ENCODE data around the gene CDK8. TPM values are rescaled to one million over a fixed set of nuclear protein-coding genes. Genes with fewer than 3 reads are reported as not detected.

Gene CDK8
- total RNA-seq, 1 experiment from 2014 or later, result 14.5 TPM

GRCh38 chr13:26448032-26448431 is 194.1 kb downstream of the CDK8 start:
- no peak for ATAC-seq
- Histone ChIP-seq H3K27me3 (ENCODE audit: low read length) (0 out of 2 replicates have a peak, but pooled peaks cover 10% of the 10 kb centered on the region), H3K9me3 (ENCODE audit: low read length) (no peaks in the 10 kb centered on the region), H3K36me3 (ENCODE audit: low read depth, low read length) (no peaks in the 10 kb centered on the region), H3K4me1 (ENCODE audit: insufficient read depth, low read length) (no peaks in the 10 kb centered on the region), H3F3A (ENCODE audit: low read length, unreplicated experiment) (no peaks in the 10 kb centered on the region), H4K20me1 (ENCODE audit: low read length) (no peaks in the 10 kb centered on the region), H3K27ac (ENCODE audit: low read length) (no peak overlapping the region), H2AFZ (ENCODE audit: low read length) (no peak overlapping the region), H3K4me3 (ENCODE audit: low read length) (no peak overlapping the region), H3K4me2 (ENCODE audit: low read length) (no peak overlapping the region), H3K9ac (ENCODE audit: low read length) (no peak overlapping the region), H3K79me2 (ENCODE audit: low read length) (no peaks in the 10 kb centered on the region), H3K9me2 (replicated peaks; ENCODE audit: low read length) (no peaks in the 10 kb centered on the region)
- no peak for TF ChIP-seq EZH2phosphoT487 (IDR thresholded peaks at IDR 0.05; ENCODE audit: borderline replicate concordance, low read length)
- no peak for DNase-seq
- BruUV-seq (replicated peaks), result no TSS peak
- CTCF ChIA-PET, result no interaction called here
- POLR2A ChIA-PET (ENCODE audit: unreplicated experiment), result no interaction called here
- intact Hi-C loops (cut with micrococcal nuclease), result no loop called here

GRCh38 chr13:26449063-26449848 is 195.3 kb downstream of the CDK8 start:
- ChIA-PET POLR2A (ENCODE audit: unreplicated experiment) (no interaction called here), CTCF (no interaction called here)
- no peaks in the 10 kb centered on the region for H3K79me2 ChIP-seq (ENCODE audit: low read length)
- H3K9me3 ChIP-seq (ENCODE audit: low read length), result no peaks in the 10 kb centered on the region
- BruUV-seq (replicated peaks), result no TSS peak
- intact Hi-C loops (cut with micrococcal nuclease), result no loop called here
- H2AFZ ChIP-seq (ENCODE audit: low read length), result no peak overlapping the region
- peak; percentile 29; the same call in 1 of the 2 replicates for ATAC-seq
- H3K4me2 ChIP-seq (ENCODE audit: low read length), result no peak overlapping the region
- DNase-seq, result peak; percentile 18
- H3K4me3 ChIP-seq (ENCODE audit: low read length), result no peak overlapping the region
- H3K27ac ChIP-seq (ENCODE audit: low read length), result no peak overlapping the region
- 0 out of 2 replicates have a peak, but pooled peaks cover 10% of the 10 kb centered on the region for H3K27me3 ChIP-seq (ENCODE audit: low read length)
- H4K20me1 ChIP-seq (ENCODE audit: low read length), result no peaks in the 10 kb centered on the region
- no peaks in the 10 kb centered on the region for H3K4me1 ChIP-seq (ENCODE audit: insufficient read depth, low read length)
- H3K9me2 ChIP-seq (replicated peaks; ENCODE audit: low read length), result no peaks in the 10 kb centered on the region
- H3K9ac ChIP-seq (ENCODE audit: low read length), result no peak overlapping the region
- TF ChIP-seq EZH2 (IDR thresholded peaks at IDR 0.05; ENCODE audit: low read length, unreplicated experiment) (no peak), CTCF (conservative IDR thresholded peaks at IDR 0.05; ENCODE audit: low read depth, low read length) (no peak), EZH2phosphoT487 (IDR thresholded peaks at IDR 0.05; ENCODE audit: borderline replicate concordance, low read length) (no peak)
- no peaks in the 10 kb centered on the region for H3K36me3 ChIP-seq (ENCODE audit: low read depth, low read length)
- no peaks in the 10 kb centered on the region for H3F3A ChIP-seq (ENCODE audit: low read length, unreplicated experiment)

Other genes with a start within 250 kb of the CDK8 start
- 7.8 TPM in 2 replicates for gene SHISA2, start 202.1 kb upstream of the CDK8 start, total RNA-seq (2014; rRNA removed)
- 23.8 and 34.0 TPM in 2 replicates for gene RNF6, start 31.8 kb upstream of the CDK8 start, total RNA-seq (2014; rRNA removed)

Measured in PC-3 (cell line).